Peyer's patch (tissue), 4 donors: ENCODE measurements around the gene TRIM25. TPM values are rescaled to one million over a fixed set of nuclear protein-coding genes. Genes with fewer than 3 reads are reported as not detected.
A peak's percentile ranks its signal among the peaks of the same experiment; 100 is the strongest.

Source experiments
- DNase-seq, 3 donors: peaks; one replicate each; pipeline ENCODE4 v3.0.0-alpha.2; 2017 to 2019
- H3K27ac ChIP-seq, 4 donors: fragments of 200-600 bp; sonication (generic); one replicate each; pipeline ENCODE4 v1.5.1; 2016 to 2019
- H3K27me3 ChIP-seq, 2 donors: fragments of 200-600 bp; sonication (generic); one replicate each; pipeline ENCODE4 v1.5.1; 2019
- H3K36me3 ChIP-seq, 3 donors: fragments of 200-600 bp; sonication (generic); one replicate each; pipeline ENCODE4 v1.5.1; 2016 to 2019
- H3K4me1 ChIP-seq, 4 donors: fragments of 200-600 bp; sonication (generic); one replicate each; pipeline ENCODE4 v1.5.1; 2016 to 2019
- H3K4me3 ChIP-seq, 4 donors: fragments of 200-600 bp; sonication (generic); 1 replicate in 3 of 4; 2 replicates in 1 of 4; pipeline ENCODE4 v1.5.1; 2016 to 2019; ENCODE audit warnings: mild to moderate bottlenecking in 1 of 4
- H3K9me3 ChIP-seq, 4 donors: fragments of 200-600 bp; sonication (generic); one replicate each; pipeline ENCODE4 v1.5.1; 2016 to 2019; ENCODE audit warnings: mild to moderate bottlenecking in 1 of 4
- CTCF ChIP-seq, 6 experiments: fragments of 450-650 bp in 4 of 6; fragments of 200-600 bp in 2 of 6; sonication (generic) in 1 of 6; IDR thresholded peaks; one replicate each; pipeline ENCODE4 v1.5.1; 2017 to 2019; ENCODE audit warnings: antibody characterized with exemption in 6 of 6, mild to moderate bottlenecking in 3 of 6, moderate library complexity in 1 of 6
- POLR2A ChIP-seq, 2 donors: fragments of 450-650 bp; IDR thresholded peaks; one replicate each; pipeline ENCODE4 v1.5.1; 2017; ENCODE audit warnings: antibody characterized with exemption in 2 of 2, mild to moderate bottlenecking in 2 of 2, moderate library complexity in 2 of 2
- total RNA-seq, 4 donors: library from RNA; depleted of rRNA; stranded (reverse); fragments of >200 nt; gene quantifications; one replicate each; pipeline ENCODE4 v1.1.0, GENCODE V29; 2016

Gene TRIM25
- total RNA-seq, 4 donors from 2014 or later = 87.0 to 344 (median 119) TPM

- no peak for DNase-seq
- H3K4me1 ChIP-seq = peaks cover 0 to 1% (median under 1%) of the 10 kb centered on the region in 4 donors
- H3K27me3 ChIP-seq = no peaks in the 10 kb centered on the region
- H3K9me3 ChIP-seq = peaks cover 0 to 13% (median 0%) of the 10 kb centered on the region in 4 donors
- no peak for TF ChIP-seq POLR2A (IDR thresholded peaks at IDR 0.05)
- no peak for TF ChIP-seq CTCF (IDR thresholded peaks at IDR 0.05)
- no peak overlapping the region for H3K27ac ChIP-seq
- no peak overlapping the region for H3K4me3 ChIP-seq
- H3K36me3 ChIP-seq = peaks cover 0 to 95% (median 0%) of the 10 kb centered on the region in 3 donors
Measured at GRCh38 chr17:56892333-56892732, 21.5 kb downstream of the TRIM25 start.

GRCh38 chr17:56891751-56892150, 22.1 kb downstream of the TRIM25 start:
- H3K4me3 ChIP-seq = no peak overlapping the region
- peak in 2 of 3 donors; percentile 43 to 66 for DNase-seq
- no peaks in the 10 kb centered on the region for H3K4me1 ChIP-seq
- H3K27ac ChIP-seq = no peak overlapping the region
- H3K27me3 ChIP-seq = no peaks in the 10 kb centered on the region
- peaks cover 0 to 13% (median 0%) of the 10 kb centered on the region in 4 donors for H3K9me3 ChIP-seq
- TF ChIP-seq CTCF (IDR thresholded peaks at IDR 0.05) (peak; percentile 22 to 42 (median 34)), POLR2A (IDR thresholded peaks at IDR 0.05) (no peak)
- peaks cover 0 to 89% (median 0%) of the 10 kb centered on the region in 3 donors for H3K36me3 ChIP-seq

- Histone ChIP-seq H3K27me3 (no peaks in the 10 kb centered on the region), H3K36me3 (peaks cover 0 to 82% (median 0%) of the 10 kb centered on the region in 3 donors), H3K4me3 (no peak overlapping the region), H3K27ac (no peak overlapping the region), H3K4me1 (peaks cover 0 to 1% (median 0%) of the 10 kb centered on the region in 4 donors), H3K9me3 (peaks cover 0 to 13% (median 0%) of the 10 kb centered on the region in 4 donors)
- TF ChIP-seq CTCF (IDR thresholded peaks at IDR 0.05) (no peak), POLR2A (IDR thresholded peaks at IDR 0.05) (no peak)
- DNase-seq = no peak
Measured at GRCh38 chr17:56890906-56891674, 22.8 kb downstream of the TRIM25 start.

GRCh38 chr17:56890390-56890789, 23.5 kb downstream of the TRIM25 start:
- peaks cover 0 to 6% (median 0%) of the 10 kb centered on the region in 4 donors for H3K4me1 ChIP-seq
- TF ChIP-seq POLR2A (IDR thresholded peaks at IDR 0.05) (no peak), CTCF (IDR thresholded peaks at IDR 0.05) (no peak)
- H3K27ac ChIP-seq = no peak overlapping the region
- no peak overlapping the region for H3K4me3 ChIP-seq
- H3K36me3 ChIP-seq = peaks cover 0 to 75% (median 0%) of the 10 kb centered on the region in 3 donors
- H3K27me3 ChIP-seq = no peaks in the 10 kb centered on the region
- H3K9me3 ChIP-seq = peaks cover 0 to 13% (median 0%) of the 10 kb centered on the region in 4 donors
- no peak for DNase-seq

- TF ChIP-seq CTCF (IDR thresholded peaks at IDR 0.05) (no peak), POLR2A (IDR thresholded peaks at IDR 0.05) (no peak)
- Histone ChIP-seq H3K27me3 (no peaks in the 10 kb centered on the region), H3K36me3 (peaks cover 0 to 49% (median 0%) of the 10 kb centered on the region in 3 donors), H3K9me3 (peaks cover 0 to 13% (median 0%) of the 10 kb centered on the region in 4 donors), H3K27ac (peak overlapping the region in 2 of 4 donors; percentile 37 to 67), H3K4me3 (no peak overlapping the region), H3K4me1 (peaks cover 0 to 6% (median 0%) of the 10 kb centered on the region in 4 donors)
- DNase-seq = peak in 1 of 3 donors; percentile 79
Measured at GRCh38 chr17:56887552-56888467, 26.0 kb downstream of the TRIM25 start.
